OCI-LY7 (cell line): ENCODE data around the gene ASB18. TPM values are rescaled to one million over a fixed set of nuclear protein-coding genes. Genes with fewer than 3 reads are reported as not detected.

Source experiments
- BruUV-seq: library from RNA; stranded (reverse); fragments of 400-500 nt; replicated peaks from 2 replicates; lab custom pipeline; 2021; lab: Mats Ljungman, UMichigan
- CTCF ChIA-PET: fragments of 300-600 bp; sonication (Branson Sonifier 250); formaldehyde crosslinking; loops from one replicate; lab custom pipeline; 2022; ENCODE audit warnings: antibody characterized with exemption; ENCODE audit not compliant: unreplicated experiment; lab: Charles Lee
- POLR2A ChIA-PET: fragments of 300-600 bp; sonication (Branson Sonifier 250); formaldehyde crosslinking; loops from one replicate; lab custom pipeline; 2022; ENCODE audit warnings: antibody characterized with exemption; lab: Charles Lee
- DNase-seq: peaks from one replicate; pipeline ENCODE4 v3.0.0-alpha.2; 2015; ENCODE audit warnings: low spot score
- H2AFZ ChIP-seq: fragments of 200-600 bp; sonication (generic), shearing (Covaris generic); 2 replicates; pipeline ENCODE4 v1.6.1; 2014; ENCODE audit warnings: mild to moderate bottlenecking, antibody characterized with exemption, low read length, moderate library complexity
- H3K27ac ChIP-seq: fragments of 200-600 bp; sonication (generic); 2 replicates; pipeline ENCODE4 v1.5.1; 2014; ENCODE audit warnings: mixed run types, low read depth, mild to moderate bottlenecking, moderate library complexity, low read length, inconsistent platforms; ENCODE audit not compliant: poor library complexity, severe bottlenecking
- H3K36me3 ChIP-seq: fragments of 200-600 bp; sonication (generic); 2 replicates; pipeline ENCODE4 v1.6.1; 2014; ENCODE audit warnings: mild to moderate bottlenecking, antibody characterized with exemption, low read length, moderate library complexity, mixed read lengths; ENCODE audit not compliant: insufficient read depth
- H3K4me1 ChIP-seq: fragments of 200-600 bp; sonication (generic); 2 replicates; pipeline ENCODE4 v1.5.1; 2014; ENCODE audit warnings: mild to moderate bottlenecking, low read length; ENCODE audit not compliant: insufficient read depth, poor library complexity, severe bottlenecking
- H3K4me2 ChIP-seq: fragments of 200-600 bp; sonication (generic); 2 replicates; pipeline ENCODE4 v1.6.1; 2014; ENCODE audit warnings: mild to moderate bottlenecking, low read length
- H3K4me3 ChIP-seq: fragments of 200-600 bp; sonication (generic); 2 replicates; pipeline ENCODE4 v1.5.1; 2014; ENCODE audit warnings: mild to moderate bottlenecking, low read depth, low read length; ENCODE audit not compliant: poor library complexity, severe bottlenecking
- H3K79me2 ChIP-seq: fragments of 200-600 bp; sonication (generic); 2 replicates; pipeline ENCODE4 v1.6.1; 2016; ENCODE audit warnings: low read depth, mild to moderate bottlenecking, low read length, moderate library complexity, mixed read lengths; ENCODE audit not compliant: insufficient read depth
- H3K9me2 ChIP-seq: fragments of 200-600 bp; sonication (generic); 2 replicates; pipeline ENCODE4 v1.6.1; 2016; ENCODE audit warnings: mild to moderate bottlenecking, low read length, mixed read lengths; ENCODE audit not compliant: insufficient read depth
- H3K9me3 ChIP-seq: fragments of 200-600 bp; sonication (generic); 2 replicates; pipeline ENCODE4 v1.6.1; 2014; ENCODE audit warnings: mild to moderate bottlenecking, mixed run types, low read length, mixed read lengths
- H4K20me1 ChIP-seq: fragments of 200-600 bp; sonication (generic); 2 replicates; pipeline ENCODE4 v1.6.1; 2014; ENCODE audit warnings: mild to moderate bottlenecking, antibody characterized with exemption, low read length, moderate library complexity, mixed read lengths; ENCODE audit not compliant: insufficient read depth
- CTCF ChIP-seq: fragments of 200-600 bp; sonication (generic); conservative IDR thresholded peaks from 2 replicates; pipeline ENCODE4 v1.5.1; 2014; ENCODE audit warnings: mild to moderate bottlenecking, antibody characterized with exemption, low read length, moderate library complexity, mixed read lengths
- EZH2phosphoT487 ChIP-seq: fragments of 200-600 bp; sonication (generic); IDR thresholded peaks from 2 replicates; pipeline ENCODE4 v1.6.1; 2018; ENCODE audit warnings: low read depth, borderline replicate concordance, mild to moderate bottlenecking, mixed run types, antibody characterized with exemption, low read length, moderate library complexity, mixed read lengths
- intact Hi-C: fragments of 100-400 bp; cut with micrococcal nuclease; formaldehyde crosslinking; loops from one replicate; pipeline ENCODE4 v1.10.0; 2022; ENCODE audit not compliant: unreplicated experiment
- total RNA-seq, 2 experiments: library from RNA; depleted of rRNA in 1 of 2; stranded (reverse); fragments of >200 nt in 1 of 2; shearing (Covaris generic) in 1 of 2; gene quantifications; 2 replicates each; pipeline ENCODE4 v1.2.3, GENCODE V29; 2014 to 2022

Gene ASB18
- total RNA-seq, 2 experiments from 2014 or later, result not detected

- ChIA-PET CTCF (no interaction called here), POLR2A (no interaction called here)
- Histone ChIP-seq H2AFZ (no peak overlapping the region), H3K36me3 (no peaks in the 10 kb centered on the region), H4K20me1 (no peaks in the 10 kb centered on the region), H3K27ac (no peak overlapping the region), H3K4me1 (no peaks in the 10 kb centered on the region), H3K4me3 (no peak overlapping the region), H3K9me2 (no peaks in the 10 kb centered on the region), H3K9me3 (no peaks in the 10 kb centered on the region), H3K4me2 (no peak overlapping the region), H3K79me2 (no peaks in the 10 kb centered on the region)
- no peak for DNase-seq
- TF ChIP-seq EZH2phosphoT487 (no peak), CTCF (no peak)
- intact Hi-C loops, result no loop called here
- BruUV-seq, result no TSS peak
These were observed 39.7 kb upstream of the ASB18 start for GRCh38 chr2:236303935-236304334.

- intact Hi-C loops, result no loop called here
- H3K9me2 ChIP-seq, result no peaks in the 10 kb centered on the region
- DNase-seq, result no peak
- no peak overlapping the region for H2AFZ ChIP-seq
- H4K20me1 ChIP-seq, result no peaks in the 10 kb centered on the region
- no TSS peak for BruUV-seq
- H3K4me3 ChIP-seq, result no peak overlapping the region
- H3K79me2 ChIP-seq, result no peaks in the 10 kb centered on the region
- no peaks in the 10 kb centered on the region for H3K9me3 ChIP-seq
- no peak overlapping the region for H3K4me2 ChIP-seq
- no peak overlapping the region for H3K27ac ChIP-seq
- POLR2A ChIA-PET, result no interaction called here
- TF ChIP-seq EZH2phosphoT487, result no peak
- TF ChIP-seq CTCF, result no peak
- H3K36me3 ChIP-seq, result no peaks in the 10 kb centered on the region
- no peaks in the 10 kb centered on the region for H3K4me1 ChIP-seq
- CTCF ChIA-PET, result no interaction called here
These were observed 38.3 kb upstream of the ASB18 start for GRCh38 chr2:236302555-236302954.

- Histone ChIP-seq H2AFZ (no peak overlapping the region), H4K20me1 (no peaks in the 10 kb centered on the region), H3K4me1 (no peaks in the 10 kb centered on the region), H3K9me2 (no peaks in the 10 kb centered on the region), H3K4me2 (no peak overlapping the region), H3K27ac (no peak overlapping the region), H3K9me3 (no peaks in the 10 kb centered on the region), H3K79me2 (no peaks in the 10 kb centered on the region), H3K36me3 (no peaks in the 10 kb centered on the region), H3K4me3 (no peak overlapping the region)
- BruUV-seq, result no TSS peak
- intact Hi-C loops, result no loop called here
- ChIA-PET POLR2A (no interaction called here), CTCF (no interaction called here)
- TF ChIP-seq EZH2phosphoT487 (no peak), CTCF (no peak)
- no peak for DNase-seq
These were observed 34.8 kb upstream of the ASB18 start for GRCh38 chr2:236298924-236299475.
